Ishikawa (cell line): ENCODE results near the gene CHST14.

ENCODE experiments used
- CEBPB ChIP-seq: IDR thresholded peaks from 2 replicates; pipeline ENCODE4 v1.6.1; 2012
- CREB1 ChIP-seq: IDR thresholded peaks from 2 replicates; pipeline ENCODE4 v1.6.1; 2012; ENCODE audit warnings: low read depth
- EGR1 ChIP-seq: IDR thresholded peaks from 2 replicates; pipeline ENCODE4 v1.6.1; 2012
- EP300 ChIP-seq: IDR thresholded peaks from 2 replicates; pipeline ENCODE4 v1.6.1; 2012; ENCODE audit warnings: borderline replicate concordance
- FOXM1 ChIP-seq: IDR thresholded peaks from 2 replicates; pipeline ENCODE4 v1.6.1; 2012; ENCODE audit warnings: low read depth, borderline replicate concordance
- MAX ChIP-seq: IDR thresholded peaks from 2 replicates; pipeline ENCODE4 v1.6.1; 2012
- NFIC ChIP-seq: IDR thresholded peaks from 2 replicates; pipeline ENCODE4 v1.6.1; 2012
- RAD21 ChIP-seq: IDR thresholded peaks from 2 replicates; pipeline ENCODE4 v1.6.1; 2012; ENCODE audit warnings: low read depth
- REST ChIP-seq: IDR thresholded peaks from 2 replicates; pipeline ENCODE4 v1.6.1; 2012; ENCODE audit warnings: low read depth, mild to moderate bottlenecking
- TAF1 ChIP-seq: IDR thresholded peaks from 2 replicates; pipeline ENCODE4 v1.6.1; 2012; ENCODE audit warnings: low read depth, mild to moderate bottlenecking
- TCF12 ChIP-seq: IDR thresholded peaks from 2 replicates; pipeline ENCODE4 v1.6.1; 2012; ENCODE audit warnings: low read depth
- TEAD4 ChIP-seq: IDR thresholded peaks from 2 replicates; pipeline ENCODE4 v1.6.1; 2012
- USF1 ChIP-seq: IDR thresholded peaks from 2 replicates; pipeline ENCODE4 v1.6.1; 2012
- YY1 ChIP-seq: IDR thresholded peaks from 2 replicates; pipeline ENCODE4 v1.6.1; 2012; ENCODE audit warnings: low read depth
- ZBTB7A ChIP-seq: IDR thresholded peaks from 2 replicates; pipeline ENCODE4 v1.6.1; 2012; ENCODE audit warnings: low read depth

Gene CHST14

GRCh38 chr15:40456299-40456712 lies 14.5 kb upstream of the CHST14 start:
- no peak for TF ChIP-seq EGR1
- no peak for TF ChIP-seq TAF1
- TF ChIP-seq ZBTB7A = no peak
- TF ChIP-seq RAD21 = no peak
- no peak for TF ChIP-seq USF1

- no peak for TF ChIP-seq YY1
- TF ChIP-seq MAX = no peak
- no peak for TF ChIP-seq EGR1
- TF ChIP-seq REST = no peak
- no peak for TF ChIP-seq FOXM1
- no peak for TF ChIP-seq TEAD4
- TF ChIP-seq RAD21 = no peak
- no peak for TF ChIP-seq CREB1
- no peak for TF ChIP-seq CEBPB
- no peak for TF ChIP-seq TAF1
- no peak for TF ChIP-seq ZBTB7A
- TF ChIP-seq NFIC = no peak
- TF ChIP-seq EP300 = no peak
These were observed 14.0 kb upstream of the CHST14 start for GRCh38 chr15:40456738-40457137.

- TF ChIP-seq REST (no peak), CEBPB (no peak), NFIC (no peak)
These were observed 12.1 kb upstream of the CHST14 start for GRCh38 chr15:40458495-40459371.

- TF ChIP-seq CREB1 (no peak), CEBPB (no peak), REST (no peak), MAX (no peak), YY1 (no peak), TAF1 (no peak), USF1 (no peak)
These were observed 11.3 kb upstream of the CHST14 start for GRCh38 chr15:40459391-40460015.

- no peak for TF ChIP-seq USF1
- no peak for TF ChIP-seq TCF12
- no peak for TF ChIP-seq FOXM1
- no peak for TF ChIP-seq ZBTB7A
- TF ChIP-seq MAX = no peak
- no peak for TF ChIP-seq CEBPB
- TF ChIP-seq TEAD4 = no peak
- TF ChIP-seq NFIC = no peak
- no peak for TF ChIP-seq TAF1
These were observed 10.4 kb upstream of the CHST14 start for GRCh38 chr15:40460404-40460803.
